Muscle layer of colon (tissue), 2 donors: ENCODE results near the gene FAM89A.

ENCODE experiments used
- H3K27ac ChIP-seq: one replicate; pipeline ENCODE4 v1.7.0; 2013; ENCODE audit warnings: low read depth, mild to moderate bottlenecking, low read length, moderate library complexity
- H3K27me3 ChIP-seq, 2 donors: one replicate each; pipeline ENCODE4 v1.7.0; 2013; ENCODE audit warnings: low read length in 2 of 2, mild to moderate bottlenecking in 2 of 2; ENCODE audit not compliant: insufficient read depth in 2 of 2, control insufficient read depth in 1 of 2
- H3K36me3 ChIP-seq: one replicate; pipeline ENCODE4 v1.7.0; 2013; ENCODE audit warnings: mild to moderate bottlenecking, low read length; ENCODE audit not compliant: insufficient read depth
- H3K4me1 ChIP-seq: one replicate; pipeline ENCODE4 v1.7.0; 2013; ENCODE audit warnings: mild to moderate bottlenecking, low read length; ENCODE audit not compliant: insufficient read depth
- H3K4me3 ChIP-seq, 2 donors: one replicate each; pipeline ENCODE4 v1.7.0; 2013; ENCODE audit warnings: low read length in 2 of 2, low read depth in 1 of 2, mild to moderate bottlenecking in 1 of 2, moderate library complexity in 1 of 2
- H3K9ac ChIP-seq: one replicate; pipeline ENCODE4 v1.7.0; 2013; ENCODE audit warnings: low read length
- H3K9me3 ChIP-seq: one replicate; pipeline ENCODE4 v1.7.0; 2013; ENCODE audit warnings: mild to moderate bottlenecking, low read length
- donor health status: abdominal sarcoma.
- donor health status: Adenocarcinoma of cecum.

Gene FAM89A

DNA sequence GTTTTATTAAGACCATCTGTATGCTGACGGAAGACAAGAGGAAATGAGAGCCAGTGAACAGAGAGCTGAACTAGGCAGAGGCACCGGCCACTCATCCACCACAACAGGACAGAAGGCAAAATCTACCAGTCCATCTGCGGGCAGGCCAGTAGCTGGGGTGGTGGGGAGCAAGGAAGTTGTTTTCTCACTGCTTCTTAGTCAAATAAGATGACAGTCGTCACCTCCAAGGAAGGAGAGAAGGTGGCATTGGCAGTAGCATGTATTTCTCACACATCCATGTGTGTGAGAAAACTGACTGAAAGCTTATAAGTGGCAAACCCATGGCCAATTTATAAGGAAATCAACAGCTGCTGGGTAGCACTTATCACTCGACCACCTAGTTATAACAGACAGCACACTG, 69.6 kb downstream of the FAM89A start:
- Histone ChIP-seq H3K4me3 (no peak overlapping the region), H3K9me3 (no peaks in the 10 kb centered on the region), H3K9ac (no peak overlapping the region), H3K36me3 (no peaks in the 10 kb centered on the region), H3K27me3 (no peaks in the 10 kb centered on the region), H3K4me1 (no peaks in the 10 kb centered on the region), H3K27ac (no peak overlapping the region)
